DND-41 (cell line): ENCODE data around the gene NUP210L.

Source experiments
- CTCF ChIP-seq: IDR thresholded peaks from 2 replicates; pipeline ENCODE4 v1.5.1; 2012; ENCODE audit warnings: borderline replicate concordance, low read length, moderate library complexity, mild to moderate bottlenecking; ENCODE audit not compliant: poor library complexity, severe bottlenecking; ENCODE audit errors: extremely low read depth
- EZH2 ChIP-seq: IDR thresholded peaks from 3 replicates; pipeline ENCODE4 v1.6.1; 2012; ENCODE audit warnings: borderline replicate concordance, low read depth, mild to moderate bottlenecking, moderate library complexity, low read length, inconsistent platforms; ENCODE audit not compliant: severe bottlenecking

- TF ChIP-seq CTCF (no peak), EZH2 (no peak)
Observed at GRCh38 chr1:153985941-153986761, 168.7 kb downstream of the NUP210L start, which contains the start of gene RAB13.
